Measurements from ENCODE around the gene MS4A18.
"Not testable (repeated sequence)": the region's sequence is repeated elsewhere in the genome, so short reads cannot be mapped to it uniquely, and the experiment has no call there.

The MS4A18 gene

DNA sequence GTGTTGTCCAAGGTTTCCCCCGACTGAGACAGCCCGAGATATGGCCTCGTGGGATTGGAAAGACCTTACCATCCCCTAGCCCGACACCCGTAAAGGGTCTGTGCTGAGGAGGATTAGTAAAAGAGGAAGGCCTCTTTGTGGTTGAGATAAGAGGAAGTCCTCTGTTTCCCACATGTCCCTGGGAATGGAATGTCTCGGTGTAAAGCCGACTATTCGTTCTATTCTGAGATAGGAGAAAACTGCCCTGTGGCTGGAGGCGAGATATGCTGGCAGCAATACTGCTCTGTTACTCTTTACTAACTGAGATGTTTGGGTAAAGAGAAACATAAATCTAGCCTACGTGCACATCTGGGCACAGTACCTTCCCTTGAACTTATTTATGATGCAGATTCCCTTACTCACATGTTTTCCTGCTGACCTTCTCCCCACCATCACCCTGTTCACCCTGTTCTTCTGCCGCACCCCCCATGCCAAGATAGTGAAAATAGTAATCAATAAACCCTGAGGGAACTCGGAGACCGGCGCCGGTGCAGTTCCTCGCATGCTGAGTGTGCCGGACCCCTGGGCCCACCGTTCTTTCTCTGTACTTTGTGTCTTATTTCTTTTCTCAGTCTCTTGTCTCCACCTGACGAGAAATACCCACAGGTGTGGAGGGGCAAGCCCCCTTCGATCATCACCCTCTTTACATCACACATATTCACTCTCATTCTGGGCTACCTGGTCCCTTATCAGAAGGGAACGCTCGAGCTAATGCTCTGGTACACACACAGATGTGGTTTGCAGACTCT is 35.1 kb downstream of the MS4A18 start:
- H3K4me3 ChIP-seq (ENCODE audit: low read length); H3K9me3 ChIP-seq (ENCODE audit: control insufficient read depth, low read length); H3K27me3 ChIP-seq (ENCODE audit: control insufficient read depth, insufficient read depth, low read length); H3K4me1 ChIP-seq (ENCODE audit: control insufficient read depth, insufficient read depth, low read length); H3K9ac ChIP-seq (ENCODE audit: low read length); H3K36me3 ChIP-seq (ENCODE audit: control insufficient read depth, insufficient read depth, low read length): not testable (repeated sequence)

DNA sequence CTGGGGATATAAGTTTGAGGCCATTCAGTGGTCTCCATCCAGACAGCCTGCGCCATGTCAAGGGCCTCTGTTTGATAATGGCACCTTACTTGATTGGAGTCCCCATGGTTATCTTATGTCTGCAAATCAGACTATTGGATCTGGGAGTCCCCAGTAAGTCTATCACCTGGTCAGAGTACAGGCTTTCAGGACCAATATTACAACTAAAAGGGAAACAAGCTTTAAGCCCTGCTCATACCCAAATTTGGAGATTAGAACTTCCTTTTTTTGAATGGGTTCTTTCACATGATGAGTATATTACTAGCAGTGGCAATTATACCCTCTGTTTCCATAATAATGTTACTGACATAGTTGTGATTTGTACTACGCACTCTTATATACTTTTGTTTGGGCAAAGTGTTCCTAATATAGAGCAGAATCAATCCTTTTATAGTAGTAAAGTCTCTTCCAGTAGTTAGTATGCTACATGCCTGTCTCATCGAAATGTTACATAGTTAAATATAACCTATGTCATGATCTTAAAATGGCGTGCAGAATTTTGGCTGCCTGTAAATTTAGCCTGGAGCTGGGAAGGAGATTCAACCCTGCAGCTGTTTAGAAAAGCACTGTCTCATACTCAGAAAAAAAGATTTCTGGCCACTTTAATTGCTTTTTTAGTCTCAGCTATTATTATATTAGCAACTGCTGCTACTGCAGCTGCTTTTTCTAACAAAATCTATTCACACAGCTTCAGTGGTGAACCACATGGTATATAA is 37.1 kb downstream of the MS4A18 start:
- Histone ChIP-seq H3K9ac (ENCODE audit: low read length) (no peak overlapping the region), H3K27me3 (ENCODE audit: control insufficient read depth, insufficient read depth, low read length) (no peaks in the 10 kb centered on the region), H3K4me1 (ENCODE audit: control insufficient read depth, insufficient read depth, low read length) (peaks cover under 1% of the 10 kb centered on the region), H3K36me3 (ENCODE audit: control insufficient read depth, insufficient read depth, low read length) (no peaks in the 10 kb centered on the region), H3K9me3 (ENCODE audit: control insufficient read depth, low read length) (no peaks in the 10 kb centered on the region), H3K4me3 (ENCODE audit: low read length) (no peak overlapping the region)

GRCh38 chr11:60762851-60763691 is 38.6 kb downstream of the MS4A18 start:
- no peak overlapping the region for H3K4me3 ChIP-seq (ENCODE audit: low read length)
- H3K9me3 ChIP-seq (ENCODE audit: control insufficient read depth, low read length): no peaks in the 10 kb centered on the region
- no peaks in the 10 kb centered on the region for H3K36me3 ChIP-seq (ENCODE audit: control insufficient read depth, insufficient read depth, low read length)
- no peaks in the 10 kb centered on the region for H3K27me3 ChIP-seq (ENCODE audit: control insufficient read depth, insufficient read depth, low read length)
- no peaks in the 10 kb centered on the region for H3K4me1 ChIP-seq (ENCODE audit: control insufficient read depth, insufficient read depth, low read length)
- no peak overlapping the region for H3K9ac ChIP-seq (ENCODE audit: low read length)

- no peaks in the 10 kb centered on the region for H3K4me1 ChIP-seq (ENCODE audit: control insufficient read depth, insufficient read depth, low read length)
- H3K4me3 ChIP-seq (ENCODE audit: low read length): no peak overlapping the region
- no peaks in the 10 kb centered on the region for H3K27me3 ChIP-seq (ENCODE audit: control insufficient read depth, insufficient read depth, low read length)
- H3K36me3 ChIP-seq (ENCODE audit: control insufficient read depth, insufficient read depth, low read length): no peaks in the 10 kb centered on the region
- no peak overlapping the region for H3K9ac ChIP-seq (ENCODE audit: low read length)
- H3K9me3 ChIP-seq (ENCODE audit: control insufficient read depth, low read length): no peaks in the 10 kb centered on the region
Observed at GRCh38 chr11:60763692-60764369, 39.3 kb downstream of the MS4A18 start.

- Histone ChIP-seq H3K4me3 (ENCODE audit: low read length) (no peak overlapping the region), H3K36me3 (ENCODE audit: control insufficient read depth, insufficient read depth, low read length) (no peaks in the 10 kb centered on the region), H3K27me3 (ENCODE audit: control insufficient read depth, insufficient read depth, low read length) (no peaks in the 10 kb centered on the region), H3K9ac (ENCODE audit: low read length) (no peak overlapping the region), H3K9me3 (ENCODE audit: control insufficient read depth, low read length) (no peaks in the 10 kb centered on the region), H3K4me1 (ENCODE audit: control insufficient read depth, insufficient read depth, low read length) (no peaks in the 10 kb centered on the region)
Observed at GRCh38 chr11:60764879-60765278, 40.4 kb downstream of the MS4A18 start.

GRCh38 chr11:60765355-60765754 is 40.8 kb downstream of the MS4A18 start:
- Histone ChIP-seq H3K27me3 (ENCODE audit: control insufficient read depth, insufficient read depth, low read length) (no peaks in the 10 kb centered on the region), H3K4me1 (ENCODE audit: control insufficient read depth, insufficient read depth, low read length) (no peaks in the 10 kb centered on the region), H3K9ac (ENCODE audit: low read length) (no peak overlapping the region)

GRCh38 chr11:60766547-60766946 is 42.0 kb downstream of the MS4A18 start:
- no peaks in the 10 kb centered on the region for H3K36me3 ChIP-seq (ENCODE audit: control insufficient read depth, insufficient read depth, low read length)
- H3K9me3 ChIP-seq (ENCODE audit: control insufficient read depth, low read length): no peaks in the 10 kb centered on the region
- peaks cover 3% of the 10 kb centered on the region for H3K27me3 ChIP-seq (ENCODE audit: control insufficient read depth, insufficient read depth, low read length)
- H3K4me3 ChIP-seq (ENCODE audit: low read length): no peak overlapping the region
- H3K9ac ChIP-seq (ENCODE audit: low read length): no peak overlapping the region
- no peaks in the 10 kb centered on the region for H3K4me1 ChIP-seq (ENCODE audit: control insufficient read depth, insufficient read depth, low read length)

More at GRCh38 chr11:60765355-60765754, 40.8 kb downstream of the MS4A18 start:
- H3K4me3 ChIP-seq (ENCODE audit: low read length): no peak overlapping the region
- H3K9me3 ChIP-seq (ENCODE audit: control insufficient read depth, low read length): no peaks in the 10 kb centered on the region
- no peaks in the 10 kb centered on the region for H3K36me3 ChIP-seq (ENCODE audit: control insufficient read depth, insufficient read depth, low read length)

- Histone ChIP-seq H3K9ac (ENCODE audit: low read length) (no peak overlapping the region), H3K27me3 (ENCODE audit: control insufficient read depth, insufficient read depth, low read length) (peaks cover 3% of the 10 kb centered on the region), H3K36me3 (ENCODE audit: control insufficient read depth, insufficient read depth, low read length) (no peaks in the 10 kb centered on the region), H3K4me3 (ENCODE audit: low read length) (no peak overlapping the region), H3K9me3 (ENCODE audit: control insufficient read depth, low read length) (no peaks in the 10 kb centered on the region), H3K4me1 (ENCODE audit: control insufficient read depth, insufficient read depth, low read length) (no peaks in the 10 kb centered on the region)
Observed at GRCh38 chr11:60767388-60767811, 42.9 kb downstream of the MS4A18 start.

DNA sequence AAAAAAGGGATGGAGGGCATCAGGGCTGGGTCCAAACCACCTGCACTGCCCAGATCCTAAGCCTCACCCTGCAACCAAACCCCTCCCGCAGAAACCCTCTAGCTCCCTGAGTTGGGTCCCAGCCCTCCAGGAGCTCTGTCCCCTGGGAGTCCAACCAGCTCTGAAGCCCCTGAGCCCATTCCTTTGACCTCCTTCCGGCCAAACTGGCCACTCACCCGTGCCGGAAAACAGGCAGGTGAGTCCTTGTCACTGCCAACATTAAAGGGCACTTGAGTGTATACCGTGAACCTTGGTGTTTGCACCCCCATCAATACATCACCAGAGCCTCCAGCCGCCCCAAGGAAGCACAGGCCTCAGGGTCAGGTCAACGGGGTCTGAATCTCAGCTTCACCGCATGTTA is 43.7 kb downstream of the MS4A18 start:
- no peak overlapping the region for H3K9ac ChIP-seq (ENCODE audit: low read length)

DNA sequence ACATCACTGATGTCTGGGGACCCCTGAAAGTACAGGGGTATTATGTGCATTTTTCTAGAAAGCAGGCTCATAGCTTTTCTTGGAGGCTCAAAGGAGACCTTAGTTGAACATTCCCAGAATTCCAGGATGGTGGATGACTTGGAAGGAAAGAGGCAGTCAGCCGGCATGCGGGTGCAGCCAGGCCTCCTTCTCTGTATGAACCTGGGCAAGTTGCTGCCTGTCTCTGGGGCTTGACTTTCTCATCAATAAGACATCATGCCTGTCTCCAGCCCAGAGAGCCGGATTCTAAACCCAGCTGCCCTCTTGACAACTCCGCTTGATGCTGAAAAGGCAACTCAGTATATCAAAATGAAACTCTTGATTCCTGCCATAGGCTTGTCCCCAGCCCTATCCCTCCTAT is 44.8 kb downstream of the MS4A18 start:
- H3K4me3 ChIP-seq (ENCODE audit: low read length): no peak overlapping the region
- peaks cover 3% of the 10 kb centered on the region for H3K27me3 ChIP-seq (ENCODE audit: control insufficient read depth, insufficient read depth, low read length)
- H3K9me3 ChIP-seq (ENCODE audit: control insufficient read depth, low read length): no peaks in the 10 kb centered on the region
- H3K9ac ChIP-seq (ENCODE audit: low read length): no peak overlapping the region
- no peaks in the 10 kb centered on the region for H3K4me1 ChIP-seq (ENCODE audit: control insufficient read depth, insufficient read depth, low read length)
- H3K36me3 ChIP-seq (ENCODE audit: control insufficient read depth, insufficient read depth, low read length): no peaks in the 10 kb centered on the region

More for the DNA sequence above, 43.7 kb downstream of the MS4A18 start:
- no peaks in the 10 kb centered on the region for H3K4me1 ChIP-seq (ENCODE audit: control insufficient read depth, insufficient read depth, low read length)
- no peaks in the 10 kb centered on the region for H3K9me3 ChIP-seq (ENCODE audit: control insufficient read depth, low read length)
- H3K4me3 ChIP-seq (ENCODE audit: low read length): no peak overlapping the region
- peaks cover 3% of the 10 kb centered on the region for H3K27me3 ChIP-seq (ENCODE audit: control insufficient read depth, insufficient read depth, low read length)
- H3K36me3 ChIP-seq (ENCODE audit: control insufficient read depth, insufficient read depth, low read length): no peaks in the 10 kb centered on the region

DNA sequence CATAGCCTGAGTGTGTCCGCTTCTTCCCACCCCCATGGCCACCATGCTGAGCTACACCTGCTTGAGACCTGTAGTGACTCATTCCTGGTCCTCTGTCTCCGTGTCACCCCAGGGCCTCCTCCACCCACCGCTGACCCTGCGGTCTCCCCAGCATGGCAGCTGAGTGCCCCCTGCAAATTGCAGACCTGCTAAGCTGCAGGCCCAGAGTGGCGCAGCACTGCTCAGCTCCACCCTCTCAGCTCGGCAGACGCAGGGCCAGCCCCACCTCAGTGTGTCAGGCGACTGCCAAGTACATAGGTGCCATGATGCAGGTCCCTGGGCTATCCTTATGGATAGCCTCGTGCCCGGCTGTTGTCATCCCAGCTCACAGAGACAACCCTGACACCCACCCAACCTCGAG is 45.3 kb downstream of the MS4A18 start:
- H3K36me3 ChIP-seq (ENCODE audit: control insufficient read depth, insufficient read depth, low read length): no peaks in the 10 kb centered on the region
- H3K4me3 ChIP-seq (ENCODE audit: low read length): no peak overlapping the region
- H3K27me3 ChIP-seq (ENCODE audit: control insufficient read depth, insufficient read depth, low read length): peaks cover 3% of the 10 kb centered on the region
- no peaks in the 10 kb centered on the region for H3K4me1 ChIP-seq (ENCODE audit: control insufficient read depth, insufficient read depth, low read length)
- H3K9ac ChIP-seq (ENCODE audit: low read length): no peak overlapping the region
- no peaks in the 10 kb centered on the region for H3K9me3 ChIP-seq (ENCODE audit: control insufficient read depth, low read length)
